Measurements from ENCODE around the gene BHLHA15. TPM values are rescaled to one million over a fixed set of nuclear protein-coding genes. Genes with fewer than 3 reads are reported as not detected.
"Not testable (repeated sequence)": the region's sequence is repeated elsewhere in the genome, so short reads cannot be mapped to it uniquely, and the experiment has no call there.

BHLHA15 gene
- total RNA-seq, 1 donor from 2014 or later: not detected

- DNase-seq (ENCODE audit: low read depth): peak; percentile 50
These were observed 4.5 kb upstream of the BHLHA15 start for GRCh38 chr7:98206451-98207330.

- no peak for DNase-seq (ENCODE audit: low read depth)
These were observed 1.9 kb upstream of the BHLHA15 start for GRCh38 chr7:98209166-98209920.

- no peak for DNase-seq (ENCODE audit: low read depth)
These were observed 572 bp upstream of the BHLHA15 start for GRCh38 chr7:98210513-98211220.

- DNase-seq (ENCODE audit: low read depth): no peak
These were observed 665 bp downstream of the BHLHA15 start for GRCh38 chr7:98211676-98212531.

GRCh38 chr7:98212532-98213041 is 1.3 kb downstream of the BHLHA15 start:
- DNase-seq (ENCODE audit: low read depth): no peak

GRCh38 chr7:98213296-98213887 is 2.2 kb downstream of the BHLHA15 start:
- DNase-seq (ENCODE audit: low read depth): no peak

- peak; percentile 8 for DNase-seq (ENCODE audit: low read depth)
These were observed 2.9 kb downstream of the BHLHA15 start for GRCh38 chr7:98213888-98214810.

GRCh38 chr7:98214811-98215321 is 3.6 kb downstream of the BHLHA15 start:
- no peak for DNase-seq (ENCODE audit: low read depth)

- no peak for DNase-seq (ENCODE audit: low read depth)
These were observed 4.6 kb downstream of the BHLHA15 start for GRCh38 chr7:98215561-98216495.

- no peak for DNase-seq (ENCODE audit: low read depth)
These were observed 5.8 kb downstream of the BHLHA15 start for GRCh38 chr7:98216941-98217622.

GRCh38 chr7:98217623-98218582 is 6.7 kb downstream of the BHLHA15 start:
- no peak for DNase-seq (ENCODE audit: low read depth)

GRCh38 chr7:98219382-98219781 is 8.1 kb downstream of the BHLHA15 start:
- not testable (repeated sequence) for DNase-seq (ENCODE audit: low read depth)

- DNase-seq (ENCODE audit: low read depth): no peak
These were observed 10.6 kb downstream of the BHLHA15 start for GRCh38 chr7:98221611-98222532.

- DNase-seq (ENCODE audit: low read depth): no peak
These were observed 11.4 kb downstream of the BHLHA15 start for GRCh38 chr7:98222533-98223195.
